GM04503 (cell line): ENCODE measurements around the gene CMSS1.

Source experiments
- DNase-seq: peaks from one replicate; pipeline ENCODE4 v3.0.0-alpha.2; 2012; ENCODE audit warnings: low read depth

The CMSS1 gene

GRCh38 chr3:100106531-100107141, 289.0 kb downstream of the CMSS1 start:
- no peak for DNase-seq

- no peak for DNase-seq
These were observed 289.7 kb downstream of the CMSS1 start for GRCh38 chr3:100107221-100107814.

- no peak for DNase-seq
These were observed 290.9 kb downstream of the CMSS1 start for GRCh38 chr3:100108464-100109079.

GRCh38 chr3:100110162-100110561, 292.5 kb downstream of the CMSS1 start:
- DNase-seq = no peak

- DNase-seq = no peak
These were observed 294.1 kb downstream of the CMSS1 start for GRCh38 chr3:100111728-100112127.

GRCh38 chr3:100113723-100114412, 296.2 kb downstream of the CMSS1 start:
- DNase-seq = no peak

GRCh38 chr3:100114413-100115030, 296.9 kb downstream of the CMSS1 start, which contains the start of gene FILIP1L:
Gene FILIP1L, minus strand, starts transcription at chr3:100114501.
- no peak for DNase-seq

- DNase-seq = no peak
These were observed 299.4 kb downstream of the CMSS1 start for GRCh38 chr3:100117093-100117492.

GRCh38 chr3:100120012-100120411, 302.4 kb downstream of the CMSS1 start:
- DNase-seq = no peak

GRCh38 chr3:100120693-100121092, 303.0 kb downstream of the CMSS1 start:
- no peak for DNase-seq

- DNase-seq = no peak
These were observed 304.7 kb downstream of the CMSS1 start for GRCh38 chr3:100122321-100122720.

- DNase-seq = no peak
These were observed 305.4 kb downstream of the CMSS1 start for GRCh38 chr3:100123112-100123511.

- DNase-seq = no peak
These were observed 306.6 kb downstream of the CMSS1 start for GRCh38 chr3:100124201-100124761.

- no peak for DNase-seq
These were observed 307.7 kb downstream of the CMSS1 start for GRCh38 chr3:100125161-100125938.

- no peak for DNase-seq
These were observed 310.1 kb downstream of the CMSS1 start for GRCh38 chr3:100127792-100128191.

GRCh38 chr3:100128565-100128964, 310.9 kb downstream of the CMSS1 start:
- no peak for DNase-seq

GRCh38 chr3:100129941-100130340, 312.3 kb downstream of the CMSS1 start:
- DNase-seq = no peak

GRCh38 chr3:100131241-100131640, 313.6 kb downstream of the CMSS1 start:
- DNase-seq = no peak

- no peak for DNase-seq
These were observed 319.3 kb downstream of the CMSS1 start for GRCh38 chr3:100136921-100137320.

- DNase-seq = no peak
These were observed 323.3 kb downstream of the CMSS1 start for GRCh38 chr3:100140976-100141375.

- no peak for DNase-seq
These were observed 323.9 kb downstream of the CMSS1 start for GRCh38 chr3:100141586-100141985.
